HL-60 (cell line): ENCODE measurements around the gene HYAL4.

Experiments used
- DNase-seq, 2 experiments: peaks; one replicate each; pipeline ENCODE4 v3.0.0-alpha.2; 2010 to 2020; ENCODE audit warnings: low read depth in 1 of 2, low spot score in 1 of 2
- H3K27ac ChIP-seq: fragments of 250-450 bp; sonication (Bioruptor Pico); replicated peaks from 2 replicates; pipeline ENCODE4 v1.5.1; 2020; ENCODE audit warnings: mild to moderate bottlenecking, moderate library complexity
- H3K27me3 ChIP-seq: fragments of 250-450 bp; sonication (Bioruptor Pico); 2 replicates; pipeline ENCODE4 v1.5.1; 2021; ENCODE audit warnings: mild to moderate bottlenecking, moderate library complexity; ENCODE audit not compliant: insufficient read depth, poor library complexity, severe bottlenecking
- H3K4me3 ChIP-seq: replicated peaks from 2 replicates; pipeline ENCODE4 v1.5.1; 2011; ENCODE audit warnings: mild to moderate bottlenecking, control low read depth, low read length; ENCODE audit not compliant: insufficient read depth
- GABPA ChIP-seq: IDR thresholded peaks from 2 replicates; pipeline ENCODE4 v1.6.1; 2012; ENCODE audit warnings: low read depth
- POLR2AphosphoS5 ChIP-seq: IDR thresholded peaks from 2 replicates; pipeline ENCODE4 v1.6.1; 2012; ENCODE audit warnings: low read depth
- SPI1 ChIP-seq: IDR thresholded peaks from 2 replicates; pipeline ENCODE4 v1.6.1; 2012; ENCODE audit warnings: low read depth, mild to moderate bottlenecking, borderline replicate concordance
- TF ChIP-seq, protein P1 (sequence below): IDR thresholded peaks from 2 replicates; pipeline ENCODE4 v1.6.1; 2012; ENCODE audit warnings: low read depth; ENCODE audit not compliant: insufficient replicate concordance
- TF ChIP-seq, protein P2 (sequence below): IDR thresholded peaks from one replicate; pipeline ENCODE4 v1.5.1; 2011; ENCODE audit warnings: low read length, control low read depth, inconsistent platforms; ENCODE audit not compliant: insufficient read depth

The HYAL4 gene

DNA sequence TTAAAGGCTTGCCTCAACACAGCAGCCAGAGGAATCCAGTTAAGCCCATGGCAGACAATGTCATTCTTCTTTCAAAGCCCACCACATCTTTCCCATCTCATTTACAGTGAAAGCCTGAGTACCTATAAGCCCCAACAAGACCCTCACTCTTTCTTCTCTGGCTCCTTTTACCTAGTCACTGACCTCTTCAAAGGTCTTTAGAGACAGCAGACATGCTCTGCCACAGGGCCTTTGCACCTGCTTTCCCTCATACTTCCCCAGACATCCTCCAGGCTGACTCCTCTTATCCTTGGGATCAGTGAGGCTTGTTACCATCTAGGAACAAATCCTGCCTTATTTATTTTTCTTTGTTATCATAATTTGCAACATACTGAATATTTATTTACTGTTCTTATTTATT lies 17.8 kb downstream of the HYAL4 start:
- DNase-seq, result no peak
- peaks cover 4% of the 10 kb centered on the region for H3K27me3 ChIP-seq
- H3K27ac ChIP-seq, result no peak overlapping the region
- TF ChIP-seq, protein P1, sequence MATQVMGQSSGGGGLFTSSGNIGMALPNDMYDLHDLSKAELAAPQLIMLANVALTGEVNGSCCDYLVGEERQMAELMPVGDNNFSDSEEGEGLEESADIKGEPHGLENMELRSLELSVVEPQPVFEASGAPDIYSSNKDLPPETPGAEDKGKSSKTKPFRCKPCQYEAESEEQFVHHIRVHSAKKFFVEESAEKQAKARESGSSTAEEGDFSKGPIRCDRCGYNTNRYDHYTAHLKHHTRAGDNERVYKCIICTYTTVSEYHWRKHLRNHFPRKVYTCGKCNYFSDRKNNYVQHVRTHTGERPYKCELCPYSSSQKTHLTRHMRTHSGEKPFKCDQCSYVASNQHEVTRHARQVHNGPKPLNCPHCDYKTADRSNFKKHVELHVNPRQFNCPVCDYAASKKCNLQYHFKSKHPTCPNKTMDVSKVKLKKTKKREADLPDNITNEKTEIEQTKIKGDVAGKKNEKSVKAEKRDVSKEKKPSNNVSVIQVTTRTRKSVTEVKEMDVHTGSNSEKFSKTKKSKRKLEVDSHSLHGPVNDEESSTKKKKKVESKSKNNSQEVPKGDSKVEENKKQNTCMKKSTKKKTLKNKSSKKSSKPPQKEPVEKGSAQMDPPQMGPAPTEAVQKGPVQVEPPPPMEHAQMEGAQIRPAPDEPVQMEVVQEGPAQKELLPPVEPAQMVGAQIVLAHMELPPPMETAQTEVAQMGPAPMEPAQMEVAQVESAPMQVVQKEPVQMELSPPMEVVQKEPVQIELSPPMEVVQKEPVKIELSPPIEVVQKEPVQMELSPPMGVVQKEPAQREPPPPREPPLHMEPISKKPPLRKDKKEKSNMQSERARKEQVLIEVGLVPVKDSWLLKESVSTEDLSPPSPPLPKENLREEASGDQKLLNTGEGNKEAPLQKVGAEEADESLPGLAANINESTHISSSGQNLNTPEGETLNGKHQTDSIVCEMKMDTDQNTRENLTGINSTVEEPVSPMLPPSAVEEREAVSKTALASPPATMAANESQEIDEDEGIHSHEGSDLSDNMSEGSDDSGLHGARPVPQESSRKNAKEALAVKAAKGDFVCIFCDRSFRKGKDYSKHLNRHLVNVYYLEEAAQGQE, result no peak
- TF ChIP-seq POLR2AphosphoS5, result no peak
- TF ChIP-seq, protein P2, sequence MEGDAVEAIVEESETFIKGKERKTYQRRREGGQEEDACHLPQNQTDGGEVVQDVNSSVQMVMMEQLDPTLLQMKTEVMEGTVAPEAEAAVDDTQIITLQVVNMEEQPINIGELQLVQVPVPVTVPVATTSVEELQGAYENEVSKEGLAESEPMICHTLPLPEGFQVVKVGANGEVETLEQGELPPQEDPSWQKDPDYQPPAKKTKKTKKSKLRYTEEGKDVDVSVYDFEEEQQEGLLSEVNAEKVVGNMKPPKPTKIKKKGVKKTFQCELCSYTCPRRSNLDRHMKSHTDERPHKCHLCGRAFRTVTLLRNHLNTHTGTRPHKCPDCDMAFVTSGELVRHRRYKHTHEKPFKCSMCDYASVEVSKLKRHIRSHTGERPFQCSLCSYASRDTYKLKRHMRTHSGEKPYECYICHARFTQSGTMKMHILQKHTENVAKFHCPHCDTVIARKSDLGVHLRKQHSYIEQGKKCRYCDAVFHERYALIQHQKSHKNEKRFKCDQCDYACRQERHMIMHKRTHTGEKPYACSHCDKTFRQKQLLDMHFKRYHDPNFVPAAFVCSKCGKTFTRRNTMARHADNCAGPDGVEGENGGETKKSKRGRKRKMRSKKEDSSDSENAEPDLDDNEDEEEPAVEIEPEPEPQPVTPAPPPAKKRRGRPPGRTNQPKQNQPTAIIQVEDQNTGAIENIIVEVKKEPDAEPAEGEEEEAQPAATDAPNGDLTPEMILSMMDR, result no peak
- TF ChIP-seq SPI1, result no peak
- TF ChIP-seq GABPA, result no peak
- no peak overlapping the region for H3K4me3 ChIP-seq

DNA sequence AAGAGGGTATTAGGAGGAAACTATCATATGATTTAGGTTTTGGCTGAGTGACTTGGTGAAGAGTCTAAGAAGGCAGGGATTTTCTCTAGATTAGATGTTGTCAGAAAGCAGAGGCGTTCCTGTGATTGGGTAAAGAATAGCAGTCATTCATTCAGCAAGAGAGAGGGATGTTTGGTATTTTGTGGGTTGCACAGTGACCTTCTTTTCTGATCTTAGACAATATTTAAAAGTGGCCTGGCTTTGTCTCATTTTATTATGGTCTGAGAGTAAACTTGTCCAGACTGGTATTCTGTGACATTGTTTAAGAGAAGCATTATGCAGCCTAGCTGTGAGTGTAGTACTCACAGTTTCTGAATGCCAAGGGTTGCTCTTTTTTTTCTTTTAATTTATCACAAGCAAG lies 18.5 kb downstream of the HYAL4 start:
- H3K27me3 ChIP-seq, result peaks cover 6% of the 10 kb centered on the region
- TF ChIP-seq, protein P2, result no peak
- TF ChIP-seq GABPA (no peak), SPI1 (no peak), POLR2AphosphoS5 (no peak)
- TF ChIP-seq, protein P1, result no peak
- no peak overlapping the region for H3K27ac ChIP-seq
- H3K4me3 ChIP-seq, result no peak overlapping the region
- DNase-seq, result no peak

DNA sequence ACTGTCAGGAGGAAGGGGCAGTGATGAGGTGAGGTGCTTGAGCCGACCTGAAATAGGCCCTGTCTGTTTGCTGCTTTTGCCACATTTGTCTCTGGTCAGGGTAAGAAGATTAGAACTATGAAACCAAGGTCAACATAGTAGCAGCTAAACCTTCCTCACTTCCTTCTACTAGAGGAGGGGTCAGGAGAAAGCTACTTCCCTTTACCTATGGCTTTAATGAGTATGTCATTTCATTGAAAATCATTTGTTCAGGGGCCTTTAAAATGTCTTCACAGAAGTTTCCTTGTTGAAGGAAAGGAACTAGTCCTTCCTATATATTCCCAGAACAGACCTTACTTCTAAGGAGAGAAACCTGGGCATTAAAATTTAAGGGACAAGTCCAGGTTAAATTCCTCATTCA lies 19.0 kb downstream of the HYAL4 start:
- Histone ChIP-seq H3K4me3 (no peak overlapping the region), H3K27ac (no peak overlapping the region), H3K27me3 (peaks cover 6% of the 10 kb centered on the region)
- no peak for DNase-seq
- TF ChIP-seq SPI1 (no peak), POLR2AphosphoS5 (no peak), GABPA (no peak)
- TF ChIP-seq, protein P1, result no peak
- TF ChIP-seq, protein P2, result no peak
